Hypothalamus (tissue), 51 donors: ENCODE measurements around the gene ADCYAP1.

Experiments
- DNase-seq, 51 donors: peaks; one replicate each; lab custom pipeline; 2025; lab: John Stamatoyannopoulos, UW

ADCYAP1 gene

GRCh38 chr18:959854-960253 lies 55.2 kb downstream of the ADCYAP1 start:
- no peak for DNase-seq
